GM18526 (cell line): Measurements from ENCODE around the gene EZR.

Source experiments
- POLR2A ChIP-seq: IDR thresholded peaks from 3 replicates; pipeline ENCODE4 v1.6.1; 2011; ENCODE audit not compliant: insufficient read length; ENCODE audit errors: extremely low read depth

EZR gene

DNA sequence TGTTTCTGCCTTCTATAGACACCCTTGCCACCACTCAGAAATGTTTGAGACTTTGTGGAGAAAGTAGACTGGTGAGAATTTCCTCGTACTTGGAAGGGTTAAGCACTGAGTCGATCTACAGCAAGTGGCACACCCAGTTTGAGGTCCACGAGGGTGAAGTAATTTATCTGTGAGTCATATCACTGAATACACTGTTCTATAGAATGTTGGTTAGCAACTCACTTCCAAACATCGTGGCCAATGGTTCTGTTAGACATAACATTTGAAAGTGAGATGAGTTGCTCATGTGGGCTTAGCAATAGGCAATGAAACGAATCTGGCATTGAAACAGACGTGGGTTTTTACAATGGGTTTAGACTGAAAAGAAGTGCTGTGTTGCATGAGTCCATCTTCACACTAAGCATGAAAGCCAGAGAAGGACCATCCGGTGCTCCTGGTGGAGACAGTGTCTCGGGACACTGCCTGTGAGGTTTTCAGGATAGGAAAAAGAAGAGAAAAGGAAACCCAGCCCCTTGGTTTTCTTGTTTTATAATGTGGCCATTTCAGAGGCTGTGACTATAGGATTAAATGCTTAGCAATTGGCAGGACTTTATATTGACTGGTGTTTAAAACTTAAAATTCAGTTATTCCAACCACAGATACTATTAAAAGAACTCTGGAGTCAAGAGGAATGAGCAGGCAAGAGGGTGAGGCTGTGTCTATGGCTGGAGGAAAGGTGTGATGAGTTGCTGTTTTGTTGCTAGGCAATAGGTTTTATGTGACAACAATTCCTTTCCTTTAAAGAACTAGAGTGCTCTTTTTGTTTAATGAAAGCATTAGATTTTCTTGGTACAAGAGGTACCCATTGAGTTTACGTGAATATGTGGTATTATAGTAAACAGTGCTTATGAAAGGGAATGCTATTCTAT lies 31.0 kb upstream of the EZR start:
- no peak for TF ChIP-seq POLR2A

DNA sequence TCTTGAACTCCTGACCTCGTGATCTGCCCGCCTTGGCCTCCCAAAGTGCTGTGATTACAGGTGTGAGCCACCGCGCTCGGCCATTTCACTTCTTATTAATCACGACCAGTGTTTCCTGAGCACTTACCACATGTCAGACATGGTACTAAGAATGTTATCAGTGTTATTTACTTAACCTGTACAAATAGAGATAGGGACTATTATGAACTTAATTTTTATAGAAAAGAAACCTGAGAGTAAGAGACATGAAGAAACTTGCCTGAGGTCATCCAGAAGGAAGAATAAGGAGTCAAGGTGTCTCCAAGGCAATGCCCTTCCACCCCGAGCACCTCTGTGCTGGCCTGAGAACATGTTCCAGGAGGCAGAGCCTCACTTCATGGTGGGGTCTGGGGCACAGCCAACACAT lies 29.3 kb upstream of the EZR start:
- no peak for TF ChIP-seq POLR2A

DNA sequence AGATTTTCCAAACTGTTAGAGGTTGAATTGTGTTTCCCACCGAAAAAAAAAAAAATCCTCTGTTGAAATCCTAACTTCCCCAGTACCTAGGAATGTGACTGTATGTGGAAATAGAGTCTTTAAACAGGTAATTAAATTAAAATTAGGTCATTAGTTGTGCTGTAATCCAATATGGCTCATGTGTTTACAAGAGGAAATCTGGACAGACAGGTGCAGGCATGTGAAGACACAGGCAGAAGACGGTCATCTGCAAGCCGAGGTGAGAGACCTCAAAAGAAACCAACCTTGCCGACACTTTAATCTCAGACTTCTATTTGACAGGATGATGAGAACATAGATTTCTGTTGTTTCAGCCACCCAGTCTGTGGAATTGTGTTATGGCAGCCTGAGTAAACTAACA lies 28.6 kb upstream of the EZR start:
- no peak for TF ChIP-seq POLR2A

DNA sequence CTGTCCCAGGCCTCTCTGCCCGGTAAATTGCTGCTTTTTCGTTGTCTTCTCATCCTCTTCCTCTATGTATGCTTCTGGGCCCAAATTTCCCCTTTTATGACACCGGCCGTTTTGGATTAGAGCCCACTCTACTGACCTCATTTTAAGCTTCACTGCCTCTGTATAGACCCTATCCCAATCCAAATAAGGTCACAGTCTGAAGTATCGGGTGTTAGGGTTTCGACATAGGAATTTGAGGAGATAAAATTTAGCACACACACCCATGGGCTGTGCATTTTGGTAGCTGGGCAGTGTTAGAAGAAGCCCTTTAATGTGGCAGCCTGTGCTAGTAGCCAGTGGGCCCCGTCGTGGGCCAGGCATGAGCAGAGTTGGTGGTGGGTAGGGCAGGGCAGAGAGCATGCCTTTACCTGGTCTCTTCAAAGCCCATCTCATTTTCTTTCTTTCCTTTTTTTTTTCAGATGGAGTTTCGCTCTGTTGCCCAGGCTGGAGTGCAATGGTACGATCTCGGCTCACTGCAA lies 27.9 kb upstream of the EZR start:
- no peak for TF ChIP-seq POLR2A

DNA sequence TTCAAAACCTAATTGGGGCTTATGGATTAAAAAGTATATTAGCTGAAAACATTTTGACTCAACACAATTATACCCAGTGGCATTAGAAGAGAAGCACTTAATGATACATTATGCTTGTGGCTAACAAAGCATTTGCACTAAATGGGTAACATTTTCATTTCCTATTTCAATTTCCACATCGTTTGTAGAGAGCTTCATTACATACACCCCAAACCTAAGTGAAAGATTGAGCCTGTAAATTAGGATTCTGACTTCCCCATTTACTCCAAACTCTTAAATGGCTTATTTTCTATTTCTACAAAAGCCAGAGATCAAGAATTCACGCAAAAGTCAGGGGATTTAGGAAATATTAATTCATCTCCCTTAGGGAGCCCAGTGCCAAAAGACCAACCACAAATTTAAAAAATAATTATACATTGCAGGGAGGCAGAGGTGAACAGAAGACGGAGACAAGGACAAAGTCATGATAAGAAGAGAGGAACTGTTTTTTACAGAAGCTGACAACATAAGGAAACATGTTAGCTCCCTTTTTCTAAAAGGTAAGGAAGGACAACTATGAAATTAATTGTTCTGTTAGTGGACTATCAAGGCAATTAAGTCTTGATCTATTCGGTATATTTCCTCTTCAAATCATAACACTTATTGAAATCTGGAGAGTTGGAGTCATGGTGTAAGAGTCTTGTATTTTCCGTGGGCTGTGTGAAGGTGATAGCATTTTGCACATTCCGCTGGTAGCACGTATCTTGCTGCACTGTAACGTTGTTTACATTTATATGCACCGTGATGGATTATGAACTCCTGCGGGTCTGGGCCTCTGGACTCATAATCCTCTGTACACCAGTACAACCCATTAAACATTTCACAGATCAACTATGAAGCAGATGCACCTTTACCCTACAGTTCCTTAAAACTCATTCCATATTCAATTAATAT lies 24.8 kb upstream of the EZR start:
- no peak for TF ChIP-seq POLR2A

DNA sequence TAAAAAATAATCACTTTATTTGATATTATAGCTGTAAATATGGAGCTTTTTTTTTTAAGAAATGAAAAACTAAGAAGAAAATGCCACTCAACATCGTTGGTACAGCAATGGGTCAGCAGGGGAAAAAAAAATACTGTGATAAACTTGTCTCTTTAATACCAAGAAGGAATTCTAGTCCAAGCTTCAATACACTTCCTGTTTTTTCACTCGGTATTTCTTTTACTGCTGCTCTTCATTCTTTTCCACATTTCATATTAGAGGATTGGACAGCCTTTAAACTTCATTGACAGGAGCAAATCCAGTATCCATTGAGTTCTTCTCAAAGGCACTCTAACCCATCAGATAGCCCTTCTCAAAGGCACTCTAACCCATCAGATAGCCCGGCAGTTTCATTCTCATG lies 22.2 kb upstream of the EZR start:
- TF ChIP-seq POLR2A = no peak

DNA sequence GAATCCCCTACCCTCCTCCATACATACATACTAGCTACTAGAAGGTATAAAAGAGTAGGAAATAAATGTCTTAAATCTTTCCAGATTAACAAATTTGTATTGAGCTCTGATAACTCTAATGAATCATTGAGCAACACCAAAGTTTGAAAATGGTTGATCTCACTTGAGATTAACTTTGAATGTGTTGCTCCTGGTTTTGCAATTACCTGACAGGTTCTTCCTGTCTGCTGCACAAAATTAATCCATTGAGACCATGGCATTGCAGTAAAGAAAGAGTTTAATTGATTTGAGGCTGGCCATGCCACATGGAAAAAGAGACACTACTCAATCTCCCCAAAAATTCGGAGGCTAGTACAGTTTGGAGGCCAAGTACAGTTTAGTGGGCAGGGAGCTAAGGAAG lies 21.3 kb upstream of the EZR start:
- no peak for TF ChIP-seq POLR2A

DNA sequence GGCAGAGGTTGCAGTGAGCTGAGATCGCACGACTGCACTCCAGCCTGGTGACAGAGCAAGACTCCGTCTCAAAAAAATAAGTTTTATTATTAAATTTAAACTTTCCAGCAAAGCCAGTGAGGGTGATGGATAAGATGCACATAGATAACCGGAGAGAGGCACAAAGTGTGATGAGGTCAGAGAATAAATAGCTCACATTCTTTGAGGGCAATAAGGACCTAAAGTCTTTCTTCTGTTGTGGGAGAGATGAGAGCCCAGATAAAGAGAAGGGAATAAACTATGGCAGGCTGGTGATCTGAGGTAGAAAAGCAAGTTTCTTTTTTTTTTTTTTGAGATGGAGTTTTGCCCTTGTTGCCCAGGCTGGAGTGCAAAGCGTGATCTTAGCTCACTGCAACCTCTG lies 20.6 kb upstream of the EZR start:
- TF ChIP-seq POLR2A = no peak

DNA sequence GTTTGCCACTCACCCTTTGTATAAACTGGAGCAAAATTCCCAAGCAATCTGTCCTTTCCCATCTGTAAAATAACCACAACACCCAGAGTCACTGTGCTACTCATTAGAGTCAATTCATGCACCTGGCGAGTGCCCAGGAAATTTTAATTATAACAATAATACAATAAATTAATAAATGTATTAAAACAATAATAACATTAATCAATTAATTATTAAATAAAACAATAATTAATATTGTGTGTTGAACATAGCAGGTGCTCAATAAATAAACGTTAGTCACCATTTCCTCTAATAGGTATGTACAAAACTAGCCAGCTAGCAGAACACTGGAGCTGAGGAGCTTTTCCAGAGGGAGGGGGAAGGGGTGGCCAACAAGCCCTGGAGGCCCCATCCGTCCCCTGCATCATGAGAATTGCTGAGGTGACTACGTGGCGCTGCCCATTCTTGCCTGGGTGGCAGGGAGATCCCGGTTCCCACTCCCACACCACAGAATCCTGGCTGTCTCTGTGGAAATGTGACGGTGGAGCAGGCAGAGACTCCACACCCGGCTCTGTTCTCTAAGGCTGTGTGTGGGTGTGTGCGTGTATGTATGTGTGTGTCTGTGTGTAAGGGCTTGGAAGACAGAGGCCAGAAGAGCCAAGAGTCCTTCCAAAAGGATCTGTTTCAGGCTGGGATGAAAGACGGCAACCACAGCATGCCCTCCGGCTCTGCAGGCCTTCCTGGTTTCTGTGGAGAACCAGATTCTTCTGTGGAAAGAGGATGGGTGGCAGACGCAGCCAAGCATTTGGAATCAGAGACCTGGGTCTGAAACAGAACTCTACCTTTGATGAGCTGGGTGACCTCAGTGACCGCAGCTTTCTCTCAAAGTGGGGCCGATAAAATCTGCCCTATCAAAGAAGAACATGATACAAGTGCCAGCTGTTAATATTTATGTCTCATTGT lies 18.8 kb upstream of the EZR start:
- TF ChIP-seq POLR2A = no peak

DNA sequence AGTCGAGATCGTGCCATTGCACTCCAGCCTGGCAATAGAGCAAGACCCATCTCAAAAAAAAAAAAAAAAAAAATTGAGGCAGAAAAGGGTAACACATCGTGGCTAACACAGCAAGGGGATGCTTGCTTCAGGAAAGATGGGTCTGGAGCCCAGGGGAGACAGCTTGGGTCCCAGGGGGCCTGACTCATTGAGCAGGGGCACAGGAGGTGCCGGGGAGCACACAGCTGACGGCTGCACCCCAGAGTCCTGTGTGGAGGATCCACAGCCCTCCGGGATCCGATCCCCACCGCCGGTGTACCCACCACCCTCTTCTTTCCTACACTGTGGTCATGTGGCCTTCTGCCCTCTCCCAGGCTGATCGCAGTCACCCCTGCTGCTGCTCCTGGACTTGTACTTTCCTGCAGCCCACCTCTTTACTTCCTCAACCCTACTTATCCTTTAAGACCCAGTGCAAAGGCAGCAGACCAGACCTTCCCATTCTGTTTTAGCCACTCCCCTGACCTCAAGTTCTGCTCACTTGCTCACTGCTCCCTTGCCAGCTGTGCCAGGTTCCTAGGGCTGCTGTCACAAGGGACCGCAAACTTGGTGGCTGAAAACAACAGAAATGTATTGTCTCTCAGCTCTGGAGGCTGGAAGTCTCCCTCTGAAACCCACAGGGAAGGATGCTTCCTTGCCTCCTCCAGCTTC lies 17.6 kb upstream of the EZR start:
- no peak for TF ChIP-seq POLR2A

DNA sequence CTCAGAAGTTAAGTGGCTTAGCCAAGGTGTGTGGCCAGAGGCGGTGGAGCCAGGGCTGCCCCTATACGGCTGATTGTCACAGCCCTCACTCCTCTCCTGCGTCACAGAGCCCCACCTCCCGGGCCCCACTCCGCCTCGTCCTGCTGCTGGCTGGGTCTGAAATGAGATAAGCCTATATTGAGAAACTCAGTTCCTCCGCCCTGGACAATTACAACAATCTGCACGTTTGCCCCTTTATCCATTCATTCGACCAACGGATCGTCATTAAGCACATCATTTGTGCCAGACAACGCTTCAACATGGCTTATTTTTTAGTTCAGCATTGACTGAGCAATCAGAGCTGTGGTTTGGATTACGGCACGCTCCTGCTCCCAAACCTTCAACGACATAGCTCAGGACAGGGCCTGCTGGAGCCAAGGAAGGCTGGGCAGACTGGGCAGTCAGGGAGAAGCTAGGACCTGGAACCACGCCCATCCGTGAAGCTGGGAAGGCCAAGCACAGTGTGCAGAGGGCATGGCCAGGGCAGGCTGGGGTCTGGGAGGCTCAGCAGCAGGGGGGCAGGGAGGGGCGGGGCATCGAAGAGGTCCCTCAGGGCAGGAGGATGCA lies 16.6 kb upstream of the EZR start:
- TF ChIP-seq POLR2A = no peak

DNA sequence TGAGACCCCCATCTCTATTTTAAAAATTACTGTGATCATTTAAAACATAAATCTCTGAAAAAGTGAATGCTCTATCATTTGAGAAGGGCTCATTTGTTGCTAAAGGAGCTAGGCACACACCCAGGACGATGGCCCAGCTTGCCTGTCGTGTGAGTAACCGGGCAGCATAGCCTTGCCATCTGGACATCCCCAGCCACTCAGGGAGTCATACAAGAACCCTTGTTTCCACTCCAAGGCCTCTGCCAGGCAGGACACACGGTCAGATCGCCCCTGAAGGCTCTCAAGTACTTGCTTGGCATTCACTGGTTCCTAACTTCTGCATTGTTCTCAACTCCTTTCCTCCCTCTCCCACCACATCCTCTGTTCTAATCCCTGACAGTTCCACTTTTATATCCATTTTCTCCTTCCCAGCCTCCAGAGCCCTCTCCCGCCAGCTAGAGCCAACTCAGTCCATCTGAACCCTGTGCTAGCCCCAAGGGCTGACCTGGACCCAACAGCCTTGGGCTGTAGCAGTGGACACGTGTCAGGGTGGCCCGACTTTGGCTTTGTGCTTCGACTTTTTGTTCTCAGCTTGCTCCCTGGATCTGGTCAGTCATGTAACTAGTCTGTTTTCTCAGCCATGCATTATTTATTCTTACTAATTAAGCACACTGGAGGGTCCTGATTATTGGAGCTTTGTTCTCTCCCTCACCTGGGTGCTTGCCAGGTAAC lies 15.7 kb upstream of the EZR start:
- TF ChIP-seq POLR2A = no peak

DNA sequence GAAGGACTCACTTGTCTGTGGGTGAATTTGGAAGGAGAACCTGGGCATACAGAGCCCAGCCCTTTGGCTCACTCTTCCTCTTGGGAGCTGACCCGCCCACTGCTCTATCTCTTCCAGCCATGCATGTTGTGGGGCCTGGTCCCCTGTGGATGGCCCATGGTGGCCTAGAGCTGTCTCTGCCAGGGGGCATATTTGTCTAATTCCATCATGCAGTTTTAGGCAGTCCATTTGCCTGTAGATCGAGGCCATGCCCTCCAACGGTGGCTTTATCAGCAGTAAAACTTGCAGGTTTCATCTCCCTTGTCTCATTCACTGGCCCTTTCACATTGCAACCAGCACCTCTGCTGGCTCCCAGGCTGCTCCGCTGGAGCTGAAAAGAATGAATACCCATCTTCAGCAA lies 12.9 kb upstream of the EZR start:
- TF ChIP-seq POLR2A = no peak
